Tibial nerve (tissue), 4 donors: Measurements from ENCODE around the gene SPIRE2. TPM values are rescaled to one million over a fixed set of nuclear protein-coding genes. Genes with fewer than 3 reads are reported as not detected.
"Not testable (repeated sequence)": the region's sequence is repeated elsewhere in the genome, so short reads cannot be mapped to it uniquely, and the experiment has no call there.

ENCODE experiments used
- DNase-seq, 2 donors: peaks; one replicate each; pipeline ENCODE4 v3.0.0-alpha.2; 2019; ENCODE audit warnings: low spot score in 2 of 2
- H3K27ac ChIP-seq, 4 donors: fragments of 200-600 bp; sonication (generic) in 3 of 4; one replicate each; pipeline ENCODE4 v1.5.1; 2017 to 2019; ENCODE audit warnings: mild to moderate bottlenecking in 1 of 4
- H3K27me3 ChIP-seq, 2 donors: fragments of 200-600 bp; sonication (generic) in 1 of 2; one replicate each; pipeline versions ENCODE4 v1.5.1 to v1.6.0; 2017 to 2019
- H3K36me3 ChIP-seq, 3 donors: fragments of 200-600 bp; sonication (generic); one replicate each; pipeline ENCODE4 v1.5.1; 2018 to 2019
- H3K4me1 ChIP-seq, 4 donors: fragments of 200-600 bp; sonication (generic) in 3 of 4; one replicate each; pipeline ENCODE4 v1.5.1; 2017 to 2019
- H3K4me3 ChIP-seq, 4 donors: fragments of 200-600 bp; sonication (generic) in 3 of 4; one replicate each; pipeline ENCODE4 v1.5.1; 2017 to 2019; ENCODE audit warnings: mild to moderate bottlenecking in 1 of 4, moderate library complexity in 1 of 4
- H3K9me3 ChIP-seq, 4 donors: fragments of 200-600 bp; sonication (generic) in 3 of 4; one replicate each; pipeline ENCODE4 v1.5.1; 2017 to 2019
- EP300 ChIP-seq, 2 donors: sonication (generic); formaldehyde crosslinking; IDR thresholded peaks; one replicate each; pipeline ENCODE4 v1.6.1; 2017; ENCODE audit warnings: antibody characterized with exemption in 2 of 2, mild to moderate bottlenecking in 1 of 2
- POLR2A ChIP-seq, 2 donors: fragments of 450-650 bp; IDR thresholded peaks; one replicate each; pipeline ENCODE4 v1.6.1; 2017; ENCODE audit warnings: antibody characterized with exemption in 2 of 2, mild to moderate bottlenecking in 2 of 2, moderate library complexity in 2 of 2
- WGBS, 2 donors: methylation state at CpG; one replicate each; pipeline ENCODE4 v1.1.5; 2018; 5-methylcytosine and 5-hydroxymethylcytosine counted together
- total RNA-seq, 4 donors: library from RNA; depleted of rRNA; stranded (reverse); fragments of >200 nt; gene quantifications; one replicate each; pipeline ENCODE4 v1.1.0, GENCODE V29; 2016
- TF ChIP-seq, protein P1 (sequence below), 5 experiments: fragments of 200-600 bp in 3 of 5; fragments of 450-650 bp in 2 of 5; sonication (generic) in 3 of 5; IDR thresholded peaks; one replicate each; pipeline ENCODE4 v1.5.1; 2016 to 2019; ENCODE audit warnings: antibody characterized with exemption in 5 of 5, mild to moderate bottlenecking in 3 of 5, moderate library complexity in 2 of 5

SPIRE2 gene
- total RNA-seq, 4 donors from 2014 or later = 1.1 to 7.2 (median 3.1) TPM; not detected in 1

- DNase-seq = no peak
- Histone ChIP-seq H3K9me3 (no peaks in the 10 kb centered on the region), H3K27ac (no peak overlapping the region), H3K4me3 (no peak overlapping the region), H3K36me3 (no peaks in the 10 kb centered on the region), H3K27me3 (no peaks in the 10 kb centered on the region), H3K4me1 (peaks cover 0 to 4% (median 1%) of the 10 kb centered on the region in 4 donors)
- WGBS, 2 donors = 55 to 61% methylated on average over 18 to 19 of the region's 19 CpGs
- TF ChIP-seq, protein P1, sequence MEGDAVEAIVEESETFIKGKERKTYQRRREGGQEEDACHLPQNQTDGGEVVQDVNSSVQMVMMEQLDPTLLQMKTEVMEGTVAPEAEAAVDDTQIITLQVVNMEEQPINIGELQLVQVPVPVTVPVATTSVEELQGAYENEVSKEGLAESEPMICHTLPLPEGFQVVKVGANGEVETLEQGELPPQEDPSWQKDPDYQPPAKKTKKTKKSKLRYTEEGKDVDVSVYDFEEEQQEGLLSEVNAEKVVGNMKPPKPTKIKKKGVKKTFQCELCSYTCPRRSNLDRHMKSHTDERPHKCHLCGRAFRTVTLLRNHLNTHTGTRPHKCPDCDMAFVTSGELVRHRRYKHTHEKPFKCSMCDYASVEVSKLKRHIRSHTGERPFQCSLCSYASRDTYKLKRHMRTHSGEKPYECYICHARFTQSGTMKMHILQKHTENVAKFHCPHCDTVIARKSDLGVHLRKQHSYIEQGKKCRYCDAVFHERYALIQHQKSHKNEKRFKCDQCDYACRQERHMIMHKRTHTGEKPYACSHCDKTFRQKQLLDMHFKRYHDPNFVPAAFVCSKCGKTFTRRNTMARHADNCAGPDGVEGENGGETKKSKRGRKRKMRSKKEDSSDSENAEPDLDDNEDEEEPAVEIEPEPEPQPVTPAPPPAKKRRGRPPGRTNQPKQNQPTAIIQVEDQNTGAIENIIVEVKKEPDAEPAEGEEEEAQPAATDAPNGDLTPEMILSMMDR (IDR thresholded peaks at IDR 0.05) = no peak
- no peak for TF ChIP-seq POLR2A (IDR thresholded peaks at IDR 0.05)
- TF ChIP-seq EP300 (IDR thresholded peaks at IDR 0.05) = no peak
These were observed 5.8 kb upstream of the SPIRE2 start for GRCh38 chr16:89822188-89823086.

GRCh38 chr16:89823087-89823823 is 5.0 kb upstream of the SPIRE2 start:
- TF ChIP-seq EP300 (IDR thresholded peaks at IDR 0.05) (no peak), POLR2A (IDR thresholded peaks at IDR 0.05) (no peak)
- TF ChIP-seq, protein P1 (IDR thresholded peaks at IDR 0.05) = no peak
- WGBS, 2 donors = 66 to 72% methylated on average over 8 of the region's 8 CpGs
- Histone ChIP-seq H3K4me1 (peaks cover 0 to 9% (median 5%) of the 10 kb centered on the region in 4 donors), H3K27me3 (no peaks in the 10 kb centered on the region), H3K27ac (no peak overlapping the region), H3K36me3 (no peaks in the 10 kb centered on the region), H3K4me3 (no peak overlapping the region), H3K9me3 (no peaks in the 10 kb centered on the region)
- no peak for DNase-seq

DNA sequence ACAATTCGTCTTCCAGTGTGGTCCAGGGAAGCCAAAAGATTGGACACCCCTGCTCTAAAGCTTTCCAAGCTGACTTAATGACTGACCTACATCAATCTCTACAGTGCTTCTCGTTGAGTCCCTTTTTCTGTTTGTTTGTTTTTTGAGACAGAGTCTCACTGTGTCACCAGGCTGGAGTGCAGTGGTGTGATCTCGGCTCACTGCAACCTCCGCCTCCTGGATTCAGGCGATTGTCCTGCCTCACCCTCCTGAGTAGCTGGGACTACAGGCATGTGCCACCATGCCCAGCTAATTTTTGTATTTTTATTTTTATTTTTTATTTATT is 4.5 kb upstream of the SPIRE2 start:
- H3K4me3 ChIP-seq, DNase-seq, H3K36me3 ChIP-seq, H3K27me3 ChIP-seq, H3K9me3 ChIP-seq, H3K27ac ChIP-seq: not testable (repeated sequence)
- H3K4me1 ChIP-seq = peaks cover 0 to 12% (median 5%) of the 10 kb centered on the region in 4 donors
- 60 to 64% methylated on average over 5 of the region's 5 CpGs for WGBS, 2 donors

GRCh38 chr16:89826531-89827382 is 1.5 kb upstream of the SPIRE2 start:
- Histone ChIP-seq H3K36me3 (no peaks in the 10 kb centered on the region), H3K27me3 (no peaks in the 10 kb centered on the region), H3K4me1 (peaks cover 0 to 17% (median 6%) of the 10 kb centered on the region in 4 donors), H3K27ac (no peak overlapping the region), H3K9me3 (no peaks in the 10 kb centered on the region), H3K4me3 (no peak overlapping the region)
- no peak for DNase-seq
- WGBS, 2 donors = 85 to 87% methylated on average over 26 of the region's 26 CpGs
- TF ChIP-seq POLR2A (IDR thresholded peaks at IDR 0.05) = no peak
- TF ChIP-seq, protein P1 (IDR thresholded peaks at IDR 0.05) = no peak

- TF ChIP-seq, protein P1 (IDR thresholded peaks at IDR 0.05) = no peak
- TF ChIP-seq EP300 (IDR thresholded peaks at IDR 0.05) = no peak
- no peak for TF ChIP-seq POLR2A (IDR thresholded peaks at IDR 0.05)
- Histone ChIP-seq H3K4me1 (peaks cover 0 to 17% (median 6%) of the 10 kb centered on the region in 4 donors), H3K27me3 (no peaks in the 10 kb centered on the region), H3K36me3 (no peaks in the 10 kb centered on the region), H3K4me3 (peak overlapping the region in 3 of 4 donors; percentile 15 to 49 (median 34)), H3K9me3 (no peaks in the 10 kb centered on the region), H3K27ac (no peak overlapping the region)
- DNase-seq = no peak
- 16 to 20% methylated on average over 15 to 16 of the region's 43 CpGs for WGBS, 2 donors
These were observed 684 bp upstream of the SPIRE2 start for GRCh38 chr16:89827383-89828198.
